DOHH2 (cell line): ENCODE data around the gene HTR4.

Experiments
- CTCF ChIP-seq: fragments of 200-600 bp; sonication (generic); IDR thresholded peaks from one replicate; pipeline ENCODE4 v1.5.1; 2014; ENCODE audit warnings: antibody characterized with exemption, mild to moderate bottlenecking, low read depth, low read length; ENCODE audit not compliant: poor library complexity, severe bottlenecking
- EZH2phosphoT487 ChIP-seq: fragments of 200-600 bp; sonication (generic); IDR thresholded peaks from 2 replicates; pipeline ENCODE4 v1.6.1; 2017; ENCODE audit warnings: borderline replicate concordance, mild to moderate bottlenecking, antibody characterized with exemption, low read length, moderate library complexity, mixed read lengths

DNA sequence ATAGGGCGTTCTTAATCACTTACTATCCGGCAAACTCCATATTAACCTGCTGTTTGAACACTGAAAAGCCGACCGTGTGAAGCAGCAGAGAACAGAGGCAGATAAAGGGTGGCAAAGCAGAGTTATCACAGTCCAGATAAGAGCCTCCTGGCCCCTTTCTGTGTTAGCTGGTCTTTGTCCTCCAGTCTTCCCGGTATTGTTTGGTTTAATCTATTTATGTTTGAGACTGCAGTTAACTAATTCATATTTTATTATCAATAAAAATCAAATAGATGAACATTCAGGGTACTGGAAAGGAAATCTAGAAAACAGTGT lies 6.0 kb upstream of the HTR4 start:
- TF ChIP-seq CTCF (no peak), EZH2phosphoT487 (no peak)
